Loucy (cell line): ENCODE results near the gene C22orf15.

Experiments used
- CTCF ChIP-seq: fragments of 200-600 bp; sonication (generic); conservative IDR thresholded peaks from 2 replicates; pipeline ENCODE4 v1.5.1; 2014; ENCODE audit warnings: mild to moderate bottlenecking, antibody characterized with exemption, low read length
- EZH2phosphoT487 ChIP-seq: fragments of 200-600 bp; IDR thresholded peaks from 2 replicates; pipeline ENCODE4 v1.6.1; 2018; ENCODE audit warnings: antibody characterized with exemption, mild to moderate bottlenecking, moderate library complexity, borderline replicate concordance

DNA sequence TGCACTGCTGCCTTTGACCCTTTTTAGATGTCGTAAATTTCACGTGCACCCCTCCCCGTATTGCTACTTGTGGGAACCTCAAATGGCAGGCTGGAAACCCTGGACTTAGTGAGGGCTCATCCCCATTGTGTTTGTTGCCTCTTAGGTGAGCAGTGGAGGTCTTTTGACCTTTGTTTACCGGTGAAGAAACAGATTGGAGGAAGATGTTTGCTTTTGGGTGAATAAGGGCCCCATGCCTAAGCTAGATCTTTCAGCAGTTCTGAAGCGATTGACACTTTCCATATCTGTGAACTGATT lies 24.8 kb downstream of the C22orf15 start:
- no peak for TF ChIP-seq CTCF
- no peak for TF ChIP-seq EZH2phosphoT487
